Stomach (tissue), 4 donors: ENCODE measurements around the gene PCGF2.

Experiments
- EP300 ChIP-seq: sonication (generic); formaldehyde crosslinking; IDR thresholded peaks from one replicate; pipeline ENCODE4 v1.6.1; 2017; ENCODE audit warnings: antibody characterized with exemption
- POLR2A ChIP-seq, 4 donors: fragments of 450-650 bp; IDR thresholded peaks; one replicate each; pipeline ENCODE4 v1.6.1; 2016; ENCODE audit warnings: antibody characterized with exemption in 4 of 4, control low read depth in 2 of 4, mild to moderate bottlenecking in 1 of 4, moderate library complexity in 1 of 4
- POLR2AphosphoS5 ChIP-seq, 3 donors: sonication (generic); formaldehyde crosslinking; IDR thresholded peaks; one replicate each; pipeline ENCODE4 v1.6.1; 2016; ENCODE audit warnings: antibody characterized with exemption in 3 of 3
- TF ChIP-seq, protein P1 (sequence below), 7 experiments: fragments of 450-650 bp in 4 of 7; fragments of 200-600 bp in 3 of 7; sonication (generic) in 3 of 7; IDR thresholded peaks; one replicate each; pipeline ENCODE4 v1.5.1; 2016 to 2019; ENCODE audit warnings: antibody characterized with exemption in 7 of 7, control low read depth in 2 of 7, mild to moderate bottlenecking in 1 of 7

DNA sequence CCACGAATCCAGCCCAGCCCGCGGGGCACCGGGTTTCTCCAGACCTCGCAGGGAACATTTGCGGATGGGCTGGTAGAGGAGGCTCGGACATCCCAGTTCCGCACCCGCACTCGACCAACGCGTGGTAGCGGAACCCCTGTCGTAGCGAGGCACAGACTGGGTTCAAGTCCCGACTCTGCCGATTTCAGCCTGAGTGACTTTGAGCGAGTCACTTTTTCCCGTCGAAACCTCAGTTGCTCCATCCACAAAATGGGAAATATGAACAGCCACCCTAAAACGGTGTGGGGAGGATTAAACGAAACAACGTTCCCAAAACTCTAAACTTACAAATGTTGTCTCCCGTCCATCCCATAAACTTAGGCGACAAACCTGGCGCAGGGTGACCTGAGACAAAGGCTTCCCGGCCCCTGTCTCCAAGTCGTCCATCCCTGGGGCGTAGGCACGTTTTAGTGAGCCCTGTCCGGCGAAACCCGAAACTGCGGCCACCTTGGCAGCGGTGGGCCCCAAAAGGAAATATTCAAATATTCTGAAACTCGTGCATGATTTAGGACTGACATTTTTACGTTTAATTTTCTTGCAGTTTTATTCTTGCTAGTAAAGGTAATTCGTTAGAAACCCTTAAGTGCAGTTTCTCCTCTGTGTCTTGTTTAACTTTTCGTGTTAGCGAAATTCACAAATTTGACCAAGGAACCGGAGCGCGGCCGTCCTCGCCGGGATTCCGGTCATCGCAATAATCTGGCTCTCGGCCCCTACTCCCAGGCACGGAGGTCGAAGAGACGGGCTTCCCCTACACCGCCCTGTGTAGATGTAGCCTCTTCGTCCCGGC is 45.0 kb downstream of the PCGF2 start:
- TF ChIP-seq, protein P1, sequence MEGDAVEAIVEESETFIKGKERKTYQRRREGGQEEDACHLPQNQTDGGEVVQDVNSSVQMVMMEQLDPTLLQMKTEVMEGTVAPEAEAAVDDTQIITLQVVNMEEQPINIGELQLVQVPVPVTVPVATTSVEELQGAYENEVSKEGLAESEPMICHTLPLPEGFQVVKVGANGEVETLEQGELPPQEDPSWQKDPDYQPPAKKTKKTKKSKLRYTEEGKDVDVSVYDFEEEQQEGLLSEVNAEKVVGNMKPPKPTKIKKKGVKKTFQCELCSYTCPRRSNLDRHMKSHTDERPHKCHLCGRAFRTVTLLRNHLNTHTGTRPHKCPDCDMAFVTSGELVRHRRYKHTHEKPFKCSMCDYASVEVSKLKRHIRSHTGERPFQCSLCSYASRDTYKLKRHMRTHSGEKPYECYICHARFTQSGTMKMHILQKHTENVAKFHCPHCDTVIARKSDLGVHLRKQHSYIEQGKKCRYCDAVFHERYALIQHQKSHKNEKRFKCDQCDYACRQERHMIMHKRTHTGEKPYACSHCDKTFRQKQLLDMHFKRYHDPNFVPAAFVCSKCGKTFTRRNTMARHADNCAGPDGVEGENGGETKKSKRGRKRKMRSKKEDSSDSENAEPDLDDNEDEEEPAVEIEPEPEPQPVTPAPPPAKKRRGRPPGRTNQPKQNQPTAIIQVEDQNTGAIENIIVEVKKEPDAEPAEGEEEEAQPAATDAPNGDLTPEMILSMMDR (IDR thresholded peaks at IDR 0.05): no peak
- TF ChIP-seq POLR2AphosphoS5 (IDR thresholded peaks at IDR 0.05) (no peak), EP300 (no peak), POLR2A (IDR thresholded peaks at IDR 0.05) (no peak)
